Osteoblast (primary cell): ENCODE measurements around the gene CLTCL1. TPM values are rescaled to one million over a fixed set of nuclear protein-coding genes. Genes with fewer than 3 reads are reported as not detected.
A peak's percentile ranks its signal among the peaks of the same experiment; 100 is the strongest.

Experiments used
- DNase-seq: peaks from one replicate; pipeline ENCODE4 v3.0.0; 2011; ENCODE audit warnings: low spot score, mixed read lengths; ENCODE audit not compliant: insufficient read length; ENCODE audit errors: missing footprints
- H2AFZ ChIP-seq: 2 replicates; pipeline ENCODE4 v1.6.0; 2011; ENCODE audit warnings: mild to moderate bottlenecking, low read length
- H3K27ac ChIP-seq: 2 replicates; pipeline ENCODE4 v1.5.1; 2011; ENCODE audit warnings: mild to moderate bottlenecking, low read depth, low read length, moderate library complexity
- H3K27me3 ChIP-seq: 2 replicates; pipeline ENCODE4 v1.6.0; 2012; ENCODE audit warnings: mild to moderate bottlenecking, control low read depth, inconsistent platforms, low read length, moderate library complexity; ENCODE audit not compliant: insufficient read depth
- H3K36me3 ChIP-seq: 2 replicates; pipeline ENCODE4 v1.5.1; 2011; ENCODE audit warnings: mild to moderate bottlenecking, low read length, control low read depth, moderate library complexity; ENCODE audit not compliant: insufficient read depth
- H3K4me1 ChIP-seq: 2 replicates; pipeline ENCODE4 v1.5.1; 2011; ENCODE audit warnings: mild to moderate bottlenecking, low read length, control low read depth, moderate library complexity; ENCODE audit not compliant: insufficient read depth
- H3K4me2 ChIP-seq: 2 replicates; pipeline ENCODE4 v1.6.0; 2011; ENCODE audit warnings: mild to moderate bottlenecking, low read length; ENCODE audit not compliant: insufficient read depth
- H3K4me3 ChIP-seq: fragments of 200-600 bp; sonication (generic); 3 replicates; pipeline ENCODE4 v1.5.1; 2012; ENCODE audit warnings: mild to moderate bottlenecking, low read length, inconsistent platforms; ENCODE audit not compliant: insufficient read depth
- H3K79me2 ChIP-seq: 2 replicates; pipeline ENCODE4 v1.6.0; 2012; ENCODE audit warnings: mild to moderate bottlenecking, low read length, control low read depth, inconsistent platforms; ENCODE audit not compliant: insufficient read depth
- H3K9me3 ChIP-seq: 2 replicates; pipeline ENCODE4 v1.5.1; 2011; ENCODE audit warnings: low read depth, low read length, control low read depth
- H4K20me1 ChIP-seq: 2 replicates; pipeline ENCODE4 v1.6.0; 2012; ENCODE audit warnings: mild to moderate bottlenecking, low read length, control low read depth; ENCODE audit not compliant: insufficient read depth
- CTCF ChIP-seq: IDR thresholded peaks from 2 replicates; pipeline ENCODE4 v1.5.1; 2011; ENCODE audit warnings: mild to moderate bottlenecking, low read depth, low read length, moderate library complexity; ENCODE audit errors: extremely low read depth
- total RNA-seq: library from RNA; depleted of rRNA; stranded (reverse); fragments of >200 nt; gene quantifications from 2 replicates; pipeline ENCODE4 v1.2.3, GENCODE V29; 2012

The CLTCL1 gene
- total RNA-seq, 1 donor, result 29.7 TPM

GRCh38 chr22:19194766-19195536 is 96.6 kb downstream of the CLTCL1 start:
- DNase-seq, result peak; percentile 84
- TF ChIP-seq CTCF, result no peak
- Histone ChIP-seq H3K36me3 (no peaks in the 10 kb centered on the region), H3K27ac (no peak overlapping the region), H3K4me3 (no peak overlapping the region), H2AFZ (no peak overlapping the region), H3K27me3 (no peaks in the 10 kb centered on the region), H3K79me2 (no peaks in the 10 kb centered on the region), H3K4me1 (no peaks in the 10 kb centered on the region), H3K9me3 (no peaks in the 10 kb centered on the region), H3K4me2 (no peak overlapping the region), H4K20me1 (no peaks in the 10 kb centered on the region)

- Histone ChIP-seq H3K9me3 (no peaks in the 10 kb centered on the region), H3K79me2 (no peaks in the 10 kb centered on the region), H3K4me3 (no peak overlapping the region), H2AFZ (no peak overlapping the region), H3K36me3 (no peaks in the 10 kb centered on the region), H3K27ac (no peak overlapping the region), H4K20me1 (no peaks in the 10 kb centered on the region), H3K4me2 (no peak overlapping the region), H3K27me3 (no peaks in the 10 kb centered on the region), H3K4me1 (no peaks in the 10 kb centered on the region)
- no peak for TF ChIP-seq CTCF
- DNase-seq, result no peak
Measured at GRCh38 chr22:19193879-19194278, 97.6 kb downstream of the CLTCL1 start.

GRCh38 chr22:19187716-19188563 is 103.6 kb downstream of the CLTCL1 start:
- Histone ChIP-seq H3K9me3 (no peaks in the 10 kb centered on the region), H3K4me3 (no peak overlapping the region), H2AFZ (no peak overlapping the region), H3K79me2 (no peaks in the 10 kb centered on the region), H3K4me2 (no peak overlapping the region), H3K4me1 (no peaks in the 10 kb centered on the region), H3K27me3 (no peaks in the 10 kb centered on the region), H3K36me3 (no peaks in the 10 kb centered on the region), H4K20me1 (no peaks in the 10 kb centered on the region), H3K27ac (no peak overlapping the region)
- TF ChIP-seq CTCF, result no peak
- peak; percentile 64 for DNase-seq
